ENCODE data around the gene LRMDA. TPM values are rescaled to one million over a fixed set of nuclear protein-coding genes. Genes with fewer than 3 reads are reported as not detected.

Gene LRMDA
- total RNA-seq, 1 experiment from 2014 or later, result not detected

DNA sequence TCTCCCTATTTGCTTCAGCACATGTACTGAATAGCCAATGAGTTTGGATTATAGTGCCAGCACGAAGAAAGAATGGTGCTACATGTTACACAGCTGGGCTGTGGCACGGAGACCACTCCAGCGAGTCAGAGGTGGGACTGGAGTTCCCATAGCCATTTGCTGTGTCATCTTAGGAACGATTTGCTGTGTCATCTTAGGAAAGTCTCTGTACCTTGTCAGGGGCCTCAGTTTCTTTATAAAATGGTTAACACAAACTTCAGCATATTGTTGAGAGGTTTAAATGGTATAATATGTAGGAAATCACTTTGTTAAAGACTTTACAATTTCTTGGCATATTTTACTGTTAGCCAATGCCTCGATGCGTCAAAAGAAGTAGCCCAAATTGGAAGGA lies 609.4 kb downstream of the LRMDA start:
- H3K9me2 ChIP-seq (replicated peaks; ENCODE audit: insufficient read depth, low read length), result no peaks in the 10 kb centered on the region
- H3K4me2 ChIP-seq (ENCODE audit: low read depth, low read length, poor library complexity, severe bottlenecking), result no peak overlapping the region
- no peaks in the 10 kb centered on the region for H3K36me3 ChIP-seq (ENCODE audit: insufficient read depth, low read length)
- peaks cover 4% of the 10 kb centered on the region; the same call in 1 of the 2 replicates for H3K27me3 ChIP-seq (ENCODE audit: low read length)
- peaks cover 11% of the 10 kb centered on the region for H3K9me3 ChIP-seq (ENCODE audit: low read length)
- H4K20me1 ChIP-seq (ENCODE audit: insufficient read depth, low read depth, low read length), result no peaks in the 10 kb centered on the region
- no peak overlapping the region for H3K4me3 ChIP-seq (ENCODE audit: low read length)
- H3K27ac ChIP-seq (ENCODE audit: low read length), result no peak overlapping the region
- no peak for DNase-seq
- H3K9ac ChIP-seq (ENCODE audit: low read length), result no peak overlapping the region
- H3K4me1 ChIP-seq (ENCODE audit: low read length), result no peaks in the 10 kb centered on the region
- no peaks in the 10 kb centered on the region for H3K79me2 ChIP-seq (ENCODE audit: low read length)
- H2AFZ ChIP-seq (ENCODE audit: low read length), result no peak overlapping the region

DNA sequence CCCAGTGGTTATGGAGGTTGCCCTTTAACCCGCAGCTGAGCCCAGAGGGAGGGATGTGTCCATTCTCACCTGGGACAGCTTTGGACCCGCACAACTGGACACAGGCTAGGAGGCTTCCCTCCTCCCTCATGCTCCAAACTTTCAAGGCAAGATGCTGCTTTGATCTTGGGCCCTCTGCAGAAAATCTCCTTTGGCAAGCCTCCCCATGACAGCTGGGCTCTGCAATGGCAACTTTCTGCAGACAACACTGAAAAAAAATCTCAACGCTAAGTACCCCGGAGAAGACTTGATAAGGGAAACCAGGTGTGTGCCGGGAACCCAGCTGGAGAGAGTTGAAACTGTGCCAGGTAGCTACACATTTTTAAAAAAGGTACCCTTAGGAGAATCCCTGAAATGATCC lies 610.1 kb downstream of the LRMDA start:
- no peaks in the 10 kb centered on the region for H3K79me2 ChIP-seq (ENCODE audit: low read length)
- peaks cover 4% of the 10 kb centered on the region; the same call in 1 of the 2 replicates for H3K27me3 ChIP-seq (ENCODE audit: low read length)
- no peak overlapping the region for H2AFZ ChIP-seq (ENCODE audit: low read length)
- no peak overlapping the region for H3K9ac ChIP-seq (ENCODE audit: low read length)
- no peaks in the 10 kb centered on the region for H4K20me1 ChIP-seq (ENCODE audit: insufficient read depth, low read depth, low read length)
- H3K4me1 ChIP-seq (ENCODE audit: low read length), result no peaks in the 10 kb centered on the region
- H3K4me2 ChIP-seq (ENCODE audit: low read depth, low read length, poor library complexity, severe bottlenecking), result no peak overlapping the region
- no peaks in the 10 kb centered on the region for H3K9me2 ChIP-seq (replicated peaks; ENCODE audit: insufficient read depth, low read length)
- no peaks in the 10 kb centered on the region for H3K36me3 ChIP-seq (ENCODE audit: insufficient read depth, low read length)
- H3K27ac ChIP-seq (ENCODE audit: low read length), result no peak overlapping the region
- no peak for DNase-seq
- H3K9me3 ChIP-seq (ENCODE audit: low read length), result peaks cover 11% of the 10 kb centered on the region
- no peak overlapping the region for H3K4me3 ChIP-seq (ENCODE audit: low read length)

DNA sequence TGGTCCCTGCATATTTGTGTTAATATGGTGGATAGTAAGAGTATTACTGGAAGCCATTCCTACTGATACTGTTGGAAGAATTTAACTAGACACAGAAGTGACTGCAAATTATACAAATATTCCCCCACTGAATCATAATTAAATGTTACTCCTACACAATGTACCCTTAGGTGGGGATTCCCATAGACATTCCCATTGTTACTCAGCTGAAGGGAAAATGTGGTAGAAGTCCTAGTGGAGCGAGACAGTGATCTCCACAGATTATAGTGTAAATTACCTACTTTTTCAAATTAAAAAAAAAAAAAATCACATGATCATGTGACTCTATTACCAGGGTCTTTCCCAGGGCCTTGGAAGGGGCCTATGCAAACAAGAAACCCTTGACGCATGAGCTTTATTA lies 611.8 kb downstream of the LRMDA start:
- no peaks in the 10 kb centered on the region for H4K20me1 ChIP-seq (ENCODE audit: insufficient read depth, low read depth, low read length)
- peaks cover 4% of the 10 kb centered on the region; the same call in 1 of the 2 replicates for H3K27me3 ChIP-seq (ENCODE audit: low read length)
- no peak overlapping the region for H2AFZ ChIP-seq (ENCODE audit: low read length)
- no peaks in the 10 kb centered on the region for H3K36me3 ChIP-seq (ENCODE audit: insufficient read depth, low read length)
- peaks cover 10% of the 10 kb centered on the region for H3K9me3 ChIP-seq (ENCODE audit: low read length)
- no peaks in the 10 kb centered on the region for H3K79me2 ChIP-seq (ENCODE audit: low read length)
- no peak overlapping the region for H3K4me3 ChIP-seq (ENCODE audit: low read length)
- no peak overlapping the region for H3K27ac ChIP-seq (ENCODE audit: low read length)
- H3K9me2 ChIP-seq (replicated peaks; ENCODE audit: insufficient read depth, low read length), result no peaks in the 10 kb centered on the region
- no peak overlapping the region for H3K4me2 ChIP-seq (ENCODE audit: low read depth, low read length, poor library complexity, severe bottlenecking)
- H3K9ac ChIP-seq (ENCODE audit: low read length), result no peak overlapping the region
- no peaks in the 10 kb centered on the region for H3K4me1 ChIP-seq (ENCODE audit: low read length)
- DNase-seq, result no peak

DNA sequence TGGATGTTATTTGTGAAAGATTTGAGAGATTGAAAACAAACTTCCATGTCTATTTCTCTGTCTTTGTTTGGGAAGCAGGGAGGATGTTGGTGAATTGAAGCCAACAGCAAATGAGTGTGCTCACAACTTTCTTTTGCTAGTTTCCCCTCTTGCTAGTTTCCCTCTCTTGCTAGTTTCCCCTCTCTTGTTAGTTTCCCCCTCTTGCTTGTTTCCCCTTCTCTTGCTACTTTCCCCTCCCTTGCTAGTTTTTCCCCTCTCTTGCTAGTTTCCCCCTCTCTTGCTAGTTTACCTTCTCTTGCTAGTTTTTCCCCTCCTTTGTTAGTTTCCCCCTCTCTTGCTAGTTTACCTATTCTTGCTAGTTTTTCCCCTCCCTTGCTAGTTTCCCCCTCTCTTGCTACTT lies 613.3 kb downstream of the LRMDA start:
- Histone ChIP-seq H3K4me3 (ENCODE audit: low read length) (no peak overlapping the region), H3K27ac (ENCODE audit: low read length) (no peak overlapping the region), H3K27me3 (ENCODE audit: low read length) (no peaks in the 10 kb centered on the region), H3K9ac (ENCODE audit: low read length) (no peak overlapping the region), H3K79me2 (ENCODE audit: low read length) (no peaks in the 10 kb centered on the region), H3K9me2 (replicated peaks; ENCODE audit: insufficient read depth, low read length) (no peaks in the 10 kb centered on the region), H3K36me3 (ENCODE audit: insufficient read depth, low read length) (no peaks in the 10 kb centered on the region), H4K20me1 (ENCODE audit: insufficient read depth, low read depth, low read length) (no peaks in the 10 kb centered on the region), H3K4me2 (ENCODE audit: low read depth, low read length, poor library complexity, severe bottlenecking) (no peak overlapping the region), H2AFZ (ENCODE audit: low read length) (no peak overlapping the region), H3K9me3 (ENCODE audit: low read length) (no peaks in the 10 kb centered on the region), H3K4me1 (ENCODE audit: low read length) (no peaks in the 10 kb centered on the region)
- no peak for DNase-seq

DNA sequence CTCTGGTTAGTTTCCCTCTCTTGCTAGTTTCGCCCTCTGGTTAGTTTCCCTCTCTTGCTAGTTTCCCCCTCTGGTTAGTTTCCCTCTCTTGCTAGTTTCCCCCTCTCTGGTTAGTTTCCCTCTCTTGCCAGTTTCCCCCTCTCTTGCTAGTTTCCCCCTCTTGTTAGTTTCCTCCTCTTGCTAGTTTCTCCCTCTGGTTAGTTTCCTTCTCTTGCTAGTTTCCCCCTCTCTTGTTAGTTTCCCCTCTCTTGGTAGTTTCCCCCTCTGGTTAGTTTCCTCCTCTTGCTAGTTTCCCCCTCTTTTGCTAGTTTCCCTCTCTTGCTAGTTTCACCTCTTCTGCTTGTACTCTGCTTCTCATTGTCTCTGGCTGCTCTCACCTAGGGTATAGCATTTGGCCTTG lies 613.8 kb downstream of the LRMDA start:
- no peak for DNase-seq
- no peaks in the 10 kb centered on the region for H3K9me3 ChIP-seq (ENCODE audit: low read length)
- H2AFZ ChIP-seq (ENCODE audit: low read length), result no peak overlapping the region
- no peak overlapping the region for H3K27ac ChIP-seq (ENCODE audit: low read length)
- no peaks in the 10 kb centered on the region for H3K4me1 ChIP-seq (ENCODE audit: low read length)
- H3K4me2 ChIP-seq (ENCODE audit: low read depth, low read length, poor library complexity, severe bottlenecking), result no peak overlapping the region
- no peaks in the 10 kb centered on the region for H4K20me1 ChIP-seq (ENCODE audit: insufficient read depth, low read depth, low read length)
- no peaks in the 10 kb centered on the region for H3K9me2 ChIP-seq (replicated peaks; ENCODE audit: insufficient read depth, low read length)
- H3K9ac ChIP-seq (ENCODE audit: low read length), result no peak overlapping the region
- H3K27me3 ChIP-seq (ENCODE audit: low read length), result no peaks in the 10 kb centered on the region
- no peaks in the 10 kb centered on the region for H3K36me3 ChIP-seq (ENCODE audit: insufficient read depth, low read length)
- H3K79me2 ChIP-seq (ENCODE audit: low read length), result no peaks in the 10 kb centered on the region
- H3K4me3 ChIP-seq (ENCODE audit: low read length), result no peak overlapping the region

DNA sequence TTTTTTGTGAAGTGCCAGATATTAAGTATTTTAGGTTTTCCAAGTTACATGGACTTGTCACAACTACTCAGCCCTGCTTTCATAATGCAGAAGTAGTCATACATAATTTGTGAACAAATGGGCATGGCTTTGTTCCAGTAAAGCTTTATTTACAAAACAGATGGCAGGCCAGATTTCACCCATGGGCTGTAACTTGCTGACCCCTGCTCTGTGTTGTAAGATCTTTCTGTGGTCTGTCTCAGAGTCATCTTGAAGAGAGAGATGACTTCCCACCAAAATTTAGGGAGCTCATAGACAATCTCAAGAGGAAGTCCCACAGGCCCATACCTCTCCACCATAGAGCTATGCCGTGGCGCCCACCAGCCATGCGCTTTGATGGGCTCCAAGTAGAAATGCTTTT lies 616.1 kb downstream of the LRMDA start:
- Histone ChIP-seq H3K9me2 (replicated peaks; ENCODE audit: insufficient read depth, low read length) (no peaks in the 10 kb centered on the region), H4K20me1 (ENCODE audit: insufficient read depth, low read depth, low read length) (no peaks in the 10 kb centered on the region), H3K9ac (ENCODE audit: low read length) (no peak overlapping the region), H3K4me1 (ENCODE audit: low read length) (no peaks in the 10 kb centered on the region), H3K79me2 (ENCODE audit: low read length) (no peaks in the 10 kb centered on the region), H3K27ac (ENCODE audit: low read length) (no peak overlapping the region), H3K9me3 (ENCODE audit: low read length) (no peaks in the 10 kb centered on the region), H3K4me3 (ENCODE audit: low read length) (no peak overlapping the region), H3K27me3 (ENCODE audit: low read length) (no peaks in the 10 kb centered on the region), H3K36me3 (ENCODE audit: insufficient read depth, low read length) (no peaks in the 10 kb centered on the region), H2AFZ (ENCODE audit: low read length) (no peak overlapping the region), H3K4me2 (ENCODE audit: low read depth, low read length, poor library complexity, severe bottlenecking) (no peak overlapping the region)
- no peak for DNase-seq

DNA sequence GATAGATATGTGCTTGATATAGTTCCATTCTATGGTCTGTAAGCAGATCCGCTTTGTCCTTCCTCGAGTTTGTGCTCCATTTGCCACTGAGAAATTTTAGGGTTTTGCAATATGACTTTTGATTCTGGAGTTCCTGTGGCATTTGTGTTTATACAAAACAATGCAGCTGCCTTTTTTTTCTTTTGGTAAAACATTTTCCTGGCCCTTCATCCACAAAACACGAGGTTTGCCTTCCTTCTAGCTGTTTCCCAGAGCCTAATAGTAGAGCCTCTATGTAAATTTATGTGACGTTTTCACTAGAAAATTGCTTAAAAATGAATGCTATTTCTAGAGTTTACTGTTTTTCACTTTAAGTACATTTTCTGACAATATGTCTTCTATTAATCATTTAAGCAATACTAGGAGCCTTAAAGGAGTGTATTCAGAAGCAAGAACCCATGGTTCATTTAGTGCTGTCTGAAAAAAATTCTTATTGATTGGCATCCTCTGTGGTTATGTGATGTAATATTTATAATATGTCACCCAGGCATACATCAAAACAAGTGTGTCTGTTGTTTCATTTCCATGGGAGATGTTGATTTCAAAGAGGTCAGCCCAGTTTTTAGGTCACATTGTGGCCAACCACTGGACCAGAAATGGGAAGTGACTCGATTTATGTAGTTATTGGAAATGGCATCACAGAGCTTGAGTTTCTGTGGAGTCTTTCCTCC lies 618.3 kb downstream of the LRMDA start:
- no peak overlapping the region for H2AFZ ChIP-seq (ENCODE audit: low read length)
- H3K36me3 ChIP-seq (ENCODE audit: insufficient read depth, low read length), result no peaks in the 10 kb centered on the region
- H3K9me2 ChIP-seq (replicated peaks; ENCODE audit: insufficient read depth, low read length), result no peaks in the 10 kb centered on the region
- no peak overlapping the region for H3K4me3 ChIP-seq (ENCODE audit: low read length)
- DNase-seq, result no peak
- H3K79me2 ChIP-seq (ENCODE audit: low read length), result no peaks in the 10 kb centered on the region
- H3K4me1 ChIP-seq (ENCODE audit: low read length), result no peaks in the 10 kb centered on the region
- H3K27ac ChIP-seq (ENCODE audit: low read length), result no peak overlapping the region
- H3K27me3 ChIP-seq (ENCODE audit: low read length), result no peaks in the 10 kb centered on the region
- no peak overlapping the region for H3K4me2 ChIP-seq (ENCODE audit: low read depth, low read length, poor library complexity, severe bottlenecking)
- H3K9ac ChIP-seq (ENCODE audit: low read length), result no peak overlapping the region
- H4K20me1 ChIP-seq (ENCODE audit: insufficient read depth, low read depth, low read length), result no peaks in the 10 kb centered on the region
- no peaks in the 10 kb centered on the region for H3K9me3 ChIP-seq (ENCODE audit: low read length)

DNA sequence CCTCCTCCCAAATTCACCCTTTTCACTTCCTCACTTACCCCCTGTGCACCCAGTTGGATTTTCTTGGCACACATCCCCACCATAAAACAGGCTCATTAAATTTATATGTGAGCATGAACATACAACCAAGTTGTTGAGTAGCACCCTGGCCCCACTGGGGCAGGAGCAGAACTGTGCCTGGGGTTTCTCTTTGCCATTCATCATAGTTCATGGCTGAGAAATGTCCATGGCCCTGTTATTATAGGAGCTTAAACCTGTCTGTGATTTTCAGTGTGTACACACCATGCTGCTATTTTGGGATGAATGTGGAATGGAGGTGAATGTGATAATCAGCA lies 618.8 kb downstream of the LRMDA start:
- H3K36me3 ChIP-seq (ENCODE audit: insufficient read depth, low read length), result no peaks in the 10 kb centered on the region
- H3K9me2 ChIP-seq (replicated peaks; ENCODE audit: insufficient read depth, low read length), result no peaks in the 10 kb centered on the region
- DNase-seq, result no peak
- no peak overlapping the region for H3K4me2 ChIP-seq (ENCODE audit: low read depth, low read length, poor library complexity, severe bottlenecking)
- no peak overlapping the region for H3K27ac ChIP-seq (ENCODE audit: low read length)
- no peak overlapping the region for H3K4me3 ChIP-seq (ENCODE audit: low read length)
- no peaks in the 10 kb centered on the region for H3K79me2 ChIP-seq (ENCODE audit: low read length)
- no peaks in the 10 kb centered on the region for H3K27me3 ChIP-seq (ENCODE audit: low read length)
- H3K4me1 ChIP-seq (ENCODE audit: low read length), result no peaks in the 10 kb centered on the region
- no peak overlapping the region for H3K9ac ChIP-seq (ENCODE audit: low read length)
- no peaks in the 10 kb centered on the region for H3K9me3 ChIP-seq (ENCODE audit: low read length)
- H2AFZ ChIP-seq (ENCODE audit: low read length), result no peak overlapping the region
- no peaks in the 10 kb centered on the region for H4K20me1 ChIP-seq (ENCODE audit: insufficient read depth, low read depth, low read length)
